Caco-2 (cell line): Measurements from ENCODE around the gene ATG14. TPM values are rescaled to one million over a fixed set of nuclear protein-coding genes. Genes with fewer than 3 reads are reported as not detected.

Experiments
- Bru-seq: library from RNA; stranded (reverse); fragments of 400-500 nt; gene quantifications from one replicate; lab custom pipeline; 2021; lab: Mats Ljungman, UMichigan
- BruChase-seq, 2 experiments: library from RNA; stranded (reverse); fragments of 400-500 nt; gene quantifications; one replicate each; lab custom pipeline; 2021; lab: Mats Ljungman, UMichigan
- BruUV-seq: library from RNA; stranded (reverse); fragments of 400-500 nt; replicated peaks from 2 replicates; lab custom pipeline; 2021; lab: Mats Ljungman, UMichigan
- CTCF ChIA-PET: fragments of 300-600 bp; sonication (Branson Sonifier 250); formaldehyde crosslinking; loops from one replicate; lab custom pipeline; 2022; ENCODE audit warnings: antibody characterized with exemption; lab: Charles Lee
- POLR2A ChIA-PET: fragments of 300-600 bp; sonication (Branson Sonifier 250); formaldehyde crosslinking; loops from one replicate; lab custom pipeline; 2022; ENCODE audit warnings: antibody characterized with exemption; lab: Charles Lee
- DNase-seq, 2 experiments: peaks; one replicate each; pipeline versions ENCODE4 v3.0.0 to v3.0.0-alpha.2; 2020 to 2022
- H3K27me3 ChIP-seq: replicated peaks from 2 replicates; pipeline ENCODE4 v1.6.0; 2011; ENCODE audit warnings: low read length; ENCODE audit not compliant: control insufficient read depth, insufficient read depth
- H3K36me3 ChIP-seq: 2 replicates; pipeline ENCODE4 v1.5.1; 2011; ENCODE audit warnings: low read length; ENCODE audit not compliant: control insufficient read depth, insufficient read depth
- H3K4me1 ChIP-seq: fragments of 250-450 bp; sonication (Bioruptor Pico); 2 replicates; pipeline ENCODE4 v1.5.1; 2020; ENCODE audit warnings: mild to moderate bottlenecking
- H3K4me3 ChIP-seq: 2 replicates; pipeline ENCODE4 v1.5.1; 2011; ENCODE audit warnings: low read depth, mild to moderate bottlenecking, control low read depth, low read length
- H3K9me3 ChIP-seq: fragments of 250-450 bp; sonication (Bioruptor Pico); 2 replicates; pipeline ENCODE4 v1.5.1; 2020; ENCODE audit warnings: mild to moderate bottlenecking, moderate library complexity
- H3K27ac Mint-ChIP-seq: one replicate; pipeline ENCODE4 v1.8.0; 2022; ENCODE audit warnings: mixed read lengths; ENCODE audit not compliant: unreplicated experiment
- H3K27me3 Mint-ChIP-seq: one replicate; pipeline ENCODE4 v1.8.0; 2022; ENCODE audit warnings: mixed read lengths; ENCODE audit not compliant: insufficient read depth, unreplicated experiment
- H3K36me3 Mint-ChIP-seq: one replicate; pipeline ENCODE4 v1.8.0; 2022; ENCODE audit warnings: mild to moderate bottlenecking, mixed read lengths; ENCODE audit not compliant: insufficient read depth, unreplicated experiment
- H3K4me1 Mint-ChIP-seq: one replicate; pipeline ENCODE4 v1.8.0; 2022; ENCODE audit warnings: low read depth, mixed read lengths; ENCODE audit not compliant: unreplicated experiment
- H3K4me3 Mint-ChIP-seq: one replicate; pipeline ENCODE4 v1.8.0; 2022; ENCODE audit warnings: mild to moderate bottlenecking, moderate library complexity, mixed read lengths; ENCODE audit not compliant: unreplicated experiment
- H3K9me3 Mint-ChIP-seq: one replicate; pipeline ENCODE4 v1.8.0; 2022; ENCODE audit warnings: mixed read lengths; ENCODE audit not compliant: unreplicated experiment
- intact Hi-C: fragments of 100-400 bp; cut with micrococcal nuclease; formaldehyde crosslinking; loops from one replicate; pipeline ENCODE4 v1.10.0; 2022; ENCODE audit not compliant: unreplicated experiment
- long read RNA-seq: library from polyadenylated mRNA; stranded (forward); transcript quantifications from one replicate; pipeline ENCODE4 v2.0.0, GENCODE V29; 2022
- total RNA-seq: library from RNA; stranded (reverse); gene quantifications from 2 replicates; pipeline ENCODE4 v1.2.3, GENCODE V29; 2022
- TF ChIP-seq, protein P1 (sequence below), 2 experiments: fragments of 200-600 bp in 1 of 2; IDR thresholded peaks; 1 replicate in 1 of 2; 2 replicates in 1 of 2; pipeline versions ENCODE4 v1.5.1 to v1.8.0; 2011 to 2022; ENCODE audit warnings: antibody characterized with exemption in 1 of 2, control low read depth in 1 of 2, inconsistent platforms in 1 of 2, low read depth in 1 of 2, low read length in 1 of 2, mild to moderate bottlenecking in 1 of 2, moderate library complexity in 1 of 2; ENCODE audit not compliant: insufficient read depth in 1 of 2, severe bottlenecking in 1 of 2, unreplicated experiment in 1 of 2

Gene ATG14, protein sequence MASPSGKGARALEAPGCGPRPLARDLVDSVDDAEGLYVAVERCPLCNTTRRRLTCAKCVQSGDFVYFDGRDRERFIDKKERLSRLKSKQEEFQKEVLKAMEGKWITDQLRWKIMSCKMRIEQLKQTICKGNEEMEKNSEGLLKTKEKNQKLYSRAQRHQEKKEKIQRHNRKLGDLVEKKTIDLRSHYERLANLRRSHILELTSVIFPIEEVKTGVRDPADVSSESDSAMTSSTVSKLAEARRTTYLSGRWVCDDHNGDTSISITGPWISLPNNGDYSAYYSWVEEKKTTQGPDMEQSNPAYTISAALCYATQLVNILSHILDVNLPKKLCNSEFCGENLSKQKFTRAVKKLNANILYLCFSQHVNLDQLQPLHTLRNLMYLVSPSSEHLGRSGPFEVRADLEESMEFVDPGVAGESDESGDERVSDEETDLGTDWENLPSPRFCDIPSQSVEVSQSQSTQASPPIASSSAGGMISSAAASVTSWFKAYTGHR
- 11.4 and 13.1 TPM in 2 replicates for total RNA-seq
- Bru-seq, nascent RNA, result percentile 71 among the genes with signal in this experiment
- percentile 76 among the genes with signal in this experiment for BruChase-seq, experiment 1, labeled RNA remaining after a 2-hour chase
- BruChase-seq, experiment 2, labeled RNA remaining after a 6-hour chase, result percentile 66 among the genes with signal in this experiment
- long read RNA-seq, full-length matches to known transcripts, result 3 of 6 reads
- long read RNA-seq, partial matches to known transcripts, result 2 of 6 reads
- long read RNA-seq, other reads (novel, unspliced or antisense), result 1 of 6 reads

DNA sequence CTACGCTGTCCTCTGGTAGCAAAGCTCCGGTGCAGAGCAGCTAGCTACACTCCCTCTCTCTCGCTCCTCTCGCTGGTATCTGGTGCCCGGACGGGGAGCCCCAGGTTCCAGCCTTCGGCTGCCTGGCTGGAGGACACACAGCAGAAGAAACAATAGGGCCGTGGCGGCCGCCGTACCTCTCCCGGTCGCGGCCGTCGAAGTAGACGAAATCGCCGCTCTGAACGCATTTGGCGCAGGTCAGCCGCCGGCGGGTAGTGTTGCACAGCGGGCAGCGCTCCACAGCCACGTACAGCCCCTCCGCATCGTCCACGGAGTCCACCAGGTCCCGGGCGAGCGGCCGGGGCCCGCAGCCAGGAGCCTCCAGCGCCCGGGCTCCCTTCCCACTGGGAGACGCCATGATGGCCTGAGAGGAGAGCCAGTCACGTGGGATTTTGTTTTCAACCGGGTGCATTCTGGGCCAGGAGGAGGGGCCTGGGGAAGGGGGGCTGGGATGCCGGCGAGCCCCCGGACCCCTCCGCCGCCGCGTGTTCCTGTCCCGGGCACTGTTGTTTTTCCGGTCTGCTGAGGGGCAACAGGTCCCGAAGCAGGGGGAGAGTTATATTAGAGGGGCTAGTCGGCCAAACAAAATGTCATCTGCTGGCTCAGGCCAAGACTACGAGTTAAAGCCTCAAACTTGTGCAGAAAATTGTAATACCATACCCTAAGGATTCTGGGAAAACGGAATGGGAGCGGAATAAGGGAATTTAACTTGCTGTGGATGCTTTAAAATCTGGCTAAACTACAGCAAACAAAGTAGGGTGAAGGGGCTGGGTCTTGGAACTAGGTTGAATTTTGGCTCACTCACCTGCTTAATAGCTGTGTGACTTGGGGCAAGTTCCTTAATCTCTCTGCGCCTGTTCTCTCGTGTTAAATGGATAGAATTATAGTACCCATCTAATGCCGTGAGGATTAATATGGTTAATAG is at the start of gene ATG14:
ATG14 (minus strand) TSS at position 405 of the 964 bp plus-strand sequence; CDS start at position 397, 8 bp downstream.
- peak; percentile 85 to 86 for DNase-seq
- Histone ChIP-seq H3K36me3 (no peaks in the 10 kb centered on the region), H3K27me3 (no peaks in the 10 kb centered on the region), H3K9me3 (no peaks in the 10 kb centered on the region), H3K4me3 (peak within 1 kb of the TSS; percentile 78), H3K4me1 (peaks cover 15% of the 10 kb centered on the region; the same call in 1 of the 2 replicates)
- peak within 1 kb of the TSS; percentile 87 for H3K4me3 Mint-ChIP-seq
- H3K9me3 Mint-ChIP-seq, result no peaks in the 10 kb centered on the region
- ChIA-PET CTCF (interaction anchor here (1.0 kb wide), 1 partner anchor 286 kb away, joined by 3 read pairs; no protein-coding TSS in a partner anchor), POLR2A (no interaction called here)
- TF ChIP-seq, protein P1, sequence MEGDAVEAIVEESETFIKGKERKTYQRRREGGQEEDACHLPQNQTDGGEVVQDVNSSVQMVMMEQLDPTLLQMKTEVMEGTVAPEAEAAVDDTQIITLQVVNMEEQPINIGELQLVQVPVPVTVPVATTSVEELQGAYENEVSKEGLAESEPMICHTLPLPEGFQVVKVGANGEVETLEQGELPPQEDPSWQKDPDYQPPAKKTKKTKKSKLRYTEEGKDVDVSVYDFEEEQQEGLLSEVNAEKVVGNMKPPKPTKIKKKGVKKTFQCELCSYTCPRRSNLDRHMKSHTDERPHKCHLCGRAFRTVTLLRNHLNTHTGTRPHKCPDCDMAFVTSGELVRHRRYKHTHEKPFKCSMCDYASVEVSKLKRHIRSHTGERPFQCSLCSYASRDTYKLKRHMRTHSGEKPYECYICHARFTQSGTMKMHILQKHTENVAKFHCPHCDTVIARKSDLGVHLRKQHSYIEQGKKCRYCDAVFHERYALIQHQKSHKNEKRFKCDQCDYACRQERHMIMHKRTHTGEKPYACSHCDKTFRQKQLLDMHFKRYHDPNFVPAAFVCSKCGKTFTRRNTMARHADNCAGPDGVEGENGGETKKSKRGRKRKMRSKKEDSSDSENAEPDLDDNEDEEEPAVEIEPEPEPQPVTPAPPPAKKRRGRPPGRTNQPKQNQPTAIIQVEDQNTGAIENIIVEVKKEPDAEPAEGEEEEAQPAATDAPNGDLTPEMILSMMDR (IDR thresholded peaks at IDR 0.05; ENCODE audit: insufficient read depth in 1 of 2, low read depth in 1 of 2, low read length in 1 of 2, severe bottlenecking in 1 of 2, unreplicated experiment in 1 of 2), result no peak
- intact Hi-C loops, result no loop called here
- peak within 1 kb of the TSS; percentile 62 for H3K27ac Mint-ChIP-seq
- no peaks in the 10 kb centered on the region for H3K27me3 Mint-ChIP-seq
- H3K4me1 Mint-ChIP-seq, result peaks cover 7% of the 10 kb centered on the region
- no peaks in the 10 kb centered on the region for H3K36me3 Mint-ChIP-seq
- BruUV-seq, result TSS peak; percentile 79

DNA sequence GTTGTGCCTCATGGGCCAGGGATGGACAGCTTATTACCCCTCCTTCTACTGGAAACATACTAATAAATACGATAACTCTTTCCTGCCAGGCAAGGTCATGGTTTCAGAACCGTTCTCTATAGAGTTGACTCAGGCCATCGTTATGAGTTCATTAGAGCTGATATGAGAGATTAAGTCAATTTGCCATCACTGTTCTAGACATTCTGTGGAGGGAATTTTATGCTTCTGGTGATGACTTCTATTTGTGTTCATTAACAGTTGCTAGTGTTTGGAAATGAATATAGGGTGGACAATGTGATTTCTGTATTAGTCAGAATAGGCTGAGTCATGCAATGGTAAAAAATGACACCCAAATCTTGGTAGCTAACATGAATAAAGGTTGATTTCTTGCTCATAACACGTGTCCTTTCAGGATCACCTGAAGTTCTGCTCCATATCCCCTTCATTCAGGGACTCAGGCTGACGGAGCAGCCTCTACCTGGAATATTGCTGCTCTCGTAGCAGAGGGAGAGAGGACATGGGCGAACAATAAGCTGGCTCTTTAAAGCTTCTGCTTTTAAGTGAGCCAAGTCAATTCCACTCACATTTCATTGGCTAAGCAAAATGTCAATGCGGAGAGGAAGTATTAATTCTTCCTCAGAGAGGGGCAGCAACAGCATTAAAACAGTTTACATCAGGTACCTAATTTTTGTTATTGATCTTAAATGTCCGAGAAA is 47.3 kb upstream of the ATG14 start:
- POLR2A ChIA-PET, result no interaction called here
- intact Hi-C loops, result no loop called here

More for the DNA sequence above, 47.3 kb upstream of the ATG14 start:
- DNase-seq, result no peak
- peaks cover 9% of the 10 kb centered on the region; the same call in 1 of the 2 replicates for H3K4me1 ChIP-seq
- CTCF ChIA-PET, result no interaction called here
- H3K4me3 Mint-ChIP-seq, result no peak overlapping the region
- no peaks in the 10 kb centered on the region for H3K27me3 ChIP-seq
- no peak overlapping the region for H3K27ac Mint-ChIP-seq
- BruUV-seq, result no TSS peak
- H3K36me3 ChIP-seq, result no peaks in the 10 kb centered on the region
- peaks cover 12% of the 10 kb centered on the region for H3K4me1 Mint-ChIP-seq
- no peaks in the 10 kb centered on the region for H3K9me3 ChIP-seq
- no peaks in the 10 kb centered on the region for H3K36me3 Mint-ChIP-seq
- no peaks in the 10 kb centered on the region for H3K9me3 Mint-ChIP-seq
- H3K27me3 Mint-ChIP-seq, result no peaks in the 10 kb centered on the region
- no peak overlapping the region for H3K4me3 ChIP-seq
- TF ChIP-seq, protein P1 (IDR thresholded peaks at IDR 0.05; ENCODE audit: insufficient read depth in 1 of 2, low read depth in 1 of 2, low read length in 1 of 2, severe bottlenecking in 1 of 2, unreplicated experiment in 1 of 2), result no peak
